HEK293T (cell line): ENCODE results near the gene NPAS3.

Experiments used
- BHLHE40 ChIP-seq: fragments of 450-650 bp; IDR thresholded peaks from 2 replicates; pipeline ENCODE4 v1.6.1; 2016; ENCODE audit warnings: mild to moderate bottlenecking, moderate library complexity, borderline replicate concordance
- CTBP1 ChIP-seq: fragments of 450-650 bp; IDR thresholded peaks from 2 replicates; pipeline ENCODE4 v1.6.1; 2016; ENCODE audit warnings: borderline replicate concordance
- ELF4 ChIP-seq: fragments of 450-650 bp; IDR thresholded peaks from 2 replicates; pipeline ENCODE4 v1.6.1; 2017; ENCODE audit warnings: antibody characterized with exemption
- FOXA1 ChIP-seq: fragments of 450-650 bp; IDR thresholded peaks from 2 replicates; pipeline ENCODE4 v1.6.1; 2016; ENCODE audit warnings: mild to moderate bottlenecking
- FOXK2 ChIP-seq: fragments of 450-650 bp; IDR thresholded peaks from 2 replicates; pipeline ENCODE4 v1.6.1; 2016; ENCODE audit warnings: mild to moderate bottlenecking
- FOXM1 ChIP-seq: fragments of 450-650 bp; IDR thresholded peaks from 2 replicates; pipeline ENCODE4 v1.6.1; 2017; ENCODE audit warnings: mild to moderate bottlenecking, borderline replicate concordance
- HDGF ChIP-seq: fragments of 450-650 bp; IDR thresholded peaks from 2 replicates; pipeline ENCODE4 v1.6.1; 2017; ENCODE audit warnings: antibody characterized with exemption, borderline replicate concordance
- L3MBTL2 ChIP-seq: fragments of 450-650 bp; conservative IDR thresholded peaks from 2 replicates; pipeline ENCODE4 v1.6.1; 2016; ENCODE audit warnings: mild to moderate bottlenecking
- LEF1 ChIP-seq: fragments of 450-650 bp; IDR thresholded peaks from 2 replicates; pipeline ENCODE4 v1.6.1; 2017; ENCODE audit warnings: mild to moderate bottlenecking, borderline replicate concordance
- NFRKB ChIP-seq: fragments of 450-650 bp; IDR thresholded peaks from 2 replicates; pipeline ENCODE4 v1.6.1; 2016; ENCODE audit warnings: mild to moderate bottlenecking, moderate library complexity
- PKNOX1 ChIP-seq: fragments of 450-650 bp; IDR thresholded peaks from 2 replicates; pipeline ENCODE4 v1.6.1; 2016
- SP1 ChIP-seq: fragments of 450-650 bp; IDR thresholded peaks from 2 replicates; pipeline ENCODE4 v1.6.1; 2017
- SUZ12 ChIP-seq: fragments of 450-650 bp; IDR thresholded peaks from 2 replicates; pipeline ENCODE4 v1.6.1; 2016; ENCODE audit warnings: mild to moderate bottlenecking
- TARDBP ChIP-seq: fragments of 450-650 bp; IDR thresholded peaks from 2 replicates; pipeline ENCODE4 v1.6.1; 2016

DNA sequence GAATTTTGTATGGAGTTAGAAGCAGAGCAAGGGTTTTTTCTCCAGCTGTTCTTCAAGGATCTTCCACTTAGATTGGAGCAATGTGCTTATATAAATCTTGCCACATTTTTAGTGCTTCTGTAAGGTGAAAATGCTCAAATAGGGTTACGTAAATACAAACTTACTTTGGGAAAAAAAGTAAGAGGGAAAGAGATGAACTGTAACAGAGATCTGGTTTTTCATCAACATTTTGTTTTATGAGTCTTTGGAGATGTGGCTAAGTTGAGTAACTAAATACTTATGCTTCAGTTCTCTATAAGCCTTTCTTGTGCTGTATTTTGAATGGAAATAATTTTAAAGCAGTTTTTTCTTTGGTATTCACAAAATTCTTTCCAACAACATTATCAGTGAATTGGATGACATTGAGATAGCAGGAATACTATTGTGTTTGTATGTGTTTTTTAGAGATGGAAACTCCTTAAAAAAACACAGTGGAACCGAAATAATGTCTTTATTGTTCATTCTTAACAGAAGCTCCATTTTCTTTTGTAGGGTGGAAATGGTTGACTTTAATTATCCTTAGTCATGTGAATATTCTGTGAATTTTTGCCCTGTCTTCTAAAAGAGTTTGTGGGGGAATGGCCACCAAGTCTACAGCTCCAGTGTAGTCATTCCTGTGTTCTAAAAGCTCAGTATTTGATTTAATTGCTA lies 45.7 kb downstream of the NPAS3 start:
- TF ChIP-seq NFRKB = no peak
- no peak for TF ChIP-seq CTBP1
- TF ChIP-seq SP1 = no peak
- TF ChIP-seq ELF4 = no peak
- TF ChIP-seq FOXM1 = no peak
- no peak for TF ChIP-seq FOXA1
- TF ChIP-seq LEF1 = no peak
- no peak for TF ChIP-seq PKNOX1
- no peak for TF ChIP-seq SUZ12
- no peak for TF ChIP-seq TARDBP
- TF ChIP-seq BHLHE40 = no peak
- TF ChIP-seq L3MBTL2 = no peak
- TF ChIP-seq HDGF = no peak
- no peak for TF ChIP-seq FOXK2
